ENCODE data around the gene QRICH2. TPM values are rescaled to one million over a fixed set of nuclear protein-coding genes. Genes with fewer than 3 reads are reported as not detected.
A peak's percentile ranks its signal among the peaks of the same experiment; 100 is the strongest.

Gene QRICH2
- total and polyA plus RNA-seq, 10 donors, result 1.3 to 3.1 (median 2.6) TPM

- 59 to 89% (median 72%) methylated on average over 13 to 14 of the region's 14 CpGs for WGBS, 5 donors
Observed at GRCh38 chr17:76270770-76271668, 37.1 kb downstream of the QRICH2 start.

GRCh38 chr17:76270127-76270592 lies 37.9 kb downstream of the QRICH2 start:
- peak overlapping the region in 1 of 8 donors; percentile 99 for H3K4me3 ChIP-seq

More at GRCh38 chr17:76270770-76271668, 37.1 kb downstream of the QRICH2 start:
- intact Hi-C loops (cut with DNase I; ENCODE audit: low total_unique reads), result no loop called here
- Histone ChIP-seq H3K4me3 (peak overlapping the region in 7 of 8 donors; percentile 11 to 99 (median 34)), H3K27ac (peak overlapping the region; percentile 83 to 99 (median 98)), H3K36me3 (peaks cover 0 to 49% (median 15%) of the 10 kb centered on the region in 6 donors), H3K27me3 (replicated peaks in 1 of 7) (no peaks in the 10 kb centered on the region), H3K4me1 (peaks cover 70 to 99% (median 91%) of the 10 kb centered on the region in 6 donors), H3K9me3 (no peaks in the 10 kb centered on the region)
- TF ChIP-seq POLR2AphosphoS5 (IDR thresholded peaks at IDR 0.05), result peak; percentile 35 to 68 (median 39)
- no peak for TF ChIP-seq POLR2A (IDR thresholded peaks at IDR 0.05)
- TF ChIP-seq, protein P1, sequence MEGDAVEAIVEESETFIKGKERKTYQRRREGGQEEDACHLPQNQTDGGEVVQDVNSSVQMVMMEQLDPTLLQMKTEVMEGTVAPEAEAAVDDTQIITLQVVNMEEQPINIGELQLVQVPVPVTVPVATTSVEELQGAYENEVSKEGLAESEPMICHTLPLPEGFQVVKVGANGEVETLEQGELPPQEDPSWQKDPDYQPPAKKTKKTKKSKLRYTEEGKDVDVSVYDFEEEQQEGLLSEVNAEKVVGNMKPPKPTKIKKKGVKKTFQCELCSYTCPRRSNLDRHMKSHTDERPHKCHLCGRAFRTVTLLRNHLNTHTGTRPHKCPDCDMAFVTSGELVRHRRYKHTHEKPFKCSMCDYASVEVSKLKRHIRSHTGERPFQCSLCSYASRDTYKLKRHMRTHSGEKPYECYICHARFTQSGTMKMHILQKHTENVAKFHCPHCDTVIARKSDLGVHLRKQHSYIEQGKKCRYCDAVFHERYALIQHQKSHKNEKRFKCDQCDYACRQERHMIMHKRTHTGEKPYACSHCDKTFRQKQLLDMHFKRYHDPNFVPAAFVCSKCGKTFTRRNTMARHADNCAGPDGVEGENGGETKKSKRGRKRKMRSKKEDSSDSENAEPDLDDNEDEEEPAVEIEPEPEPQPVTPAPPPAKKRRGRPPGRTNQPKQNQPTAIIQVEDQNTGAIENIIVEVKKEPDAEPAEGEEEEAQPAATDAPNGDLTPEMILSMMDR (IDR thresholded peaks at IDR 0.05 in 8 of 11, conservative IDR thresholded peaks at IDR 0.05 in 3 of 11), result no peak
- DNase-seq, result peak; percentile 77

GRCh38 chr17:76268991-76269981 lies 38.8 kb downstream of the QRICH2 start:
- Histone ChIP-seq H3K9me3 (no peaks in the 10 kb centered on the region), H3K4me3 (peak overlapping the region in 4 of 8 donors; percentile 93 to 99 (median 96)), H3K27me3 (replicated peaks in 1 of 7) (no peaks in the 10 kb centered on the region), H3K27ac (peak overlapping the region; percentile 87 to 99 (median 98)), H3K4me1 (peaks cover 73 to 87% (median 84%) of the 10 kb centered on the region in 6 donors), H3K36me3 (peaks cover 0 to 49% (median 15%) of the 10 kb centered on the region in 6 donors)
- DNase-seq, result no peak
- intact Hi-C loops (cut with DNase I; ENCODE audit: low total_unique reads), result no loop called here
- WGBS, 5 donors, result 71 to 76% (median 72%) methylated on average over 11 to 12 of the region's 12 CpGs
- TF ChIP-seq POLR2AphosphoS5 (IDR thresholded peaks at IDR 0.05) (peak in 2 of 3 donors; percentile 6 to 70), POLR2A (IDR thresholded peaks at IDR 0.05) (no peak)

More at GRCh38 chr17:76270127-76270592, 37.9 kb downstream of the QRICH2 start:
- no peak for TF ChIP-seq POLR2A (IDR thresholded peaks at IDR 0.05)
- peak; percentile 28 to 79 (median 36) for TF ChIP-seq POLR2AphosphoS5 (IDR thresholded peaks at IDR 0.05)
- TF ChIP-seq, protein P1 (IDR thresholded peaks at IDR 0.05 in 8 of 11, conservative IDR thresholded peaks at IDR 0.05 in 3 of 11), result no peak
- Histone ChIP-seq H3K4me1 (peaks cover 70 to 90% (median 85%) of the 10 kb centered on the region in 6 donors), H3K27me3 (replicated peaks in 1 of 7) (no peaks in the 10 kb centered on the region), H3K9me3 (no peaks in the 10 kb centered on the region), H3K27ac (peak overlapping the region in 7 of 8 donors; percentile 89 to 99 (median 99)), H3K36me3 (peaks cover 0 to 49% (median 15%) of the 10 kb centered on the region in 6 donors)
- 67 to 83% (median 75%) methylated on average over 20 to 26 of the region's 26 CpGs for WGBS, 5 donors
- DNase-seq, result peak; percentile 86
- intact Hi-C loops (cut with DNase I; ENCODE audit: low total_unique reads), result no loop called here

Data from spleen (tissue), 11 donors.